ENCODE data around the gene MYCBPAP.
"Not testable (repeated sequence)": the region's sequence is repeated elsewhere in the genome, so short reads cannot be mapped to it uniquely, and the experiment has no call there.

The MYCBPAP gene

GRCh38 chr17:50473901-50474300 is 34.3 kb upstream of the MYCBPAP start:
- Histone ChIP-seq H3K9me3 (replicated peaks; ENCODE audit: insufficient read depth, low read length) (no peaks in the 10 kb centered on the region), H3K27ac (ENCODE audit: low read length) (no peak overlapping the region), H3K36me3 (replicated peaks; ENCODE audit: insufficient read depth, low read length) (no peaks in the 10 kb centered on the region), H3F3A (ENCODE audit: insufficient read depth, low read length) (peaks cover 8% of the 10 kb centered on the region), H3K9me2 (replicated peaks; ENCODE audit: insufficient read depth, low read length) (no peaks in the 10 kb centered on the region), H4K20me1 (ENCODE audit: insufficient read depth, low read length) (no peaks in the 10 kb centered on the region), H3K79me2 (ENCODE audit: low read length) (no peaks in the 10 kb centered on the region), H3K4me2 (ENCODE audit: low read depth, low read length) (no peak overlapping the region), H2AFZ (ENCODE audit: low read length) (no peak overlapping the region), H3K9ac (ENCODE audit: low read length) (no peak overlapping the region), H3K4me3 (ENCODE audit: low read length) (no peak overlapping the region), H3K27me3 (replicated peaks; ENCODE audit: insufficient read depth, low read length) (no peaks in the 10 kb centered on the region), H3K4me1 (ENCODE audit: low read length) (0 out of 2 replicates have a peak, but pooled peaks cover 4% of the 10 kb centered on the region)
- TF ChIP-seq EZH2phosphoT487 (IDR thresholded peaks at IDR 0.05; ENCODE audit: low read length) = no peak
- no peak for TF ChIP-seq EZH2 (optimal IDR thresholded peaks at IDR 0.05; ENCODE audit: low read depth, low read length)
- no peak for TF ChIP-seq CTCF (IDR thresholded peaks at IDR 0.05; ENCODE audit: low read length)
- DNase-seq = no peak

- Histone ChIP-seq H3K9ac (ENCODE audit: low read length) (no peak overlapping the region), H4K20me1 (ENCODE audit: insufficient read depth, low read length) (no peaks in the 10 kb centered on the region), H3K79me2 (ENCODE audit: low read length) (peaks cover under 1% of the 10 kb centered on the region), H2AFZ (ENCODE audit: low read length) (no peak overlapping the region), H3F3A (ENCODE audit: insufficient read depth, low read length) (peaks cover 12% of the 10 kb centered on the region), H3K27me3 (replicated peaks; ENCODE audit: insufficient read depth, low read length) (no peaks in the 10 kb centered on the region), H3K27ac (ENCODE audit: low read length) (no peak overlapping the region), H3K36me3 (replicated peaks; ENCODE audit: insufficient read depth, low read length) (no peaks in the 10 kb centered on the region), H3K4me2 (ENCODE audit: low read depth, low read length) (no peak overlapping the region), H3K4me1 (ENCODE audit: low read length) (peaks cover 5% of the 10 kb centered on the region; the same call in 1 of the 2 replicates), H3K9me3 (replicated peaks; ENCODE audit: insufficient read depth, low read length) (no peaks in the 10 kb centered on the region), H3K4me3 (ENCODE audit: low read length) (no peak overlapping the region), H3K9me2 (replicated peaks; ENCODE audit: insufficient read depth, low read length) (no peaks in the 10 kb centered on the region)
- TF ChIP-seq EZH2 (optimal IDR thresholded peaks at IDR 0.05; ENCODE audit: low read depth, low read length) (no peak), CTCF (IDR thresholded peaks at IDR 0.05; ENCODE audit: low read length) (no peak), EZH2phosphoT487 (IDR thresholded peaks at IDR 0.05; ENCODE audit: low read length) (no peak)
- no peak for DNase-seq
Observed at GRCh38 chr17:50474523-50474922, 33.7 kb upstream of the MYCBPAP start.

- TF ChIP-seq CTCF (IDR thresholded peaks at IDR 0.05; ENCODE audit: low read length) (no peak), EZH2 (optimal IDR thresholded peaks at IDR 0.05; ENCODE audit: low read depth, low read length) (no peak), EZH2phosphoT487 (IDR thresholded peaks at IDR 0.05; ENCODE audit: low read length) (no peak)
- Histone ChIP-seq H4K20me1 (ENCODE audit: insufficient read depth, low read length) (no peaks in the 10 kb centered on the region), H3K79me2 (ENCODE audit: low read length) (peaks cover 9% of the 10 kb centered on the region), H3K9me2 (replicated peaks; ENCODE audit: insufficient read depth, low read length) (no peaks in the 10 kb centered on the region), H3K9me3 (replicated peaks; ENCODE audit: insufficient read depth, low read length) (no peaks in the 10 kb centered on the region), H3K4me3 (ENCODE audit: low read length) (no peak overlapping the region), H3F3A (ENCODE audit: insufficient read depth, low read length) (peaks cover 12% of the 10 kb centered on the region), H3K27ac (ENCODE audit: low read length) (no peak overlapping the region), H3K9ac (ENCODE audit: low read length) (no peak overlapping the region), H3K36me3 (replicated peaks; ENCODE audit: insufficient read depth, low read length) (no peaks in the 10 kb centered on the region), H3K27me3 (replicated peaks; ENCODE audit: insufficient read depth, low read length) (no peaks in the 10 kb centered on the region), H3K4me2 (ENCODE audit: low read depth, low read length) (no peak overlapping the region), H3K4me1 (ENCODE audit: low read length) (peaks cover 9% of the 10 kb centered on the region; the same call in 1 of the 2 replicates), H2AFZ (ENCODE audit: low read length) (no peak overlapping the region)
- no peak for DNase-seq
Observed at GRCh38 chr17:50475362-50475761, 32.9 kb upstream of the MYCBPAP start.

GRCh38 chr17:50475775-50476544 is 32.3 kb upstream of the MYCBPAP start:
- H3K27ac ChIP-seq (ENCODE audit: low read length); H3K4me3 ChIP-seq (ENCODE audit: low read length); H3K9me3 ChIP-seq (replicated peaks; ENCODE audit: insufficient read depth, low read length); H2AFZ ChIP-seq (ENCODE audit: low read length); H3K79me2 ChIP-seq (ENCODE audit: low read length); H3K36me3 ChIP-seq (replicated peaks; ENCODE audit: insufficient read depth, low read length); DNase-seq; H3K4me2 ChIP-seq (ENCODE audit: low read depth, low read length); H3K9me2 ChIP-seq (replicated peaks; ENCODE audit: insufficient read depth, low read length); H4K20me1 ChIP-seq (ENCODE audit: insufficient read depth, low read length); H3K9ac ChIP-seq (ENCODE audit: low read length); H3K27me3 ChIP-seq (replicated peaks; ENCODE audit: insufficient read depth, low read length); H3K4me1 ChIP-seq (ENCODE audit: low read length): not testable (repeated sequence)
- peaks cover 12% of the 10 kb centered on the region for H3F3A ChIP-seq (ENCODE audit: insufficient read depth, low read length)
